SK-N-SH (cell line): ENCODE data around the gene FRS2. TPM values are rescaled to one million over a fixed set of nuclear protein-coding genes. Genes with fewer than 3 reads are reported as not detected.
A peak's percentile ranks its signal among the peaks of the same experiment; 100 is the strongest.

Experiments
- CTCF ChIA-PET: fragments of 300-600, 350-600 bp; formaldehyde crosslinking; extraction: SDS; loops from one replicate; lab custom pipeline; 2021; lab: Yijun Ruan, JAX
- POLR2A ChIA-PET: fragments of 350-600 bp; sonication (Branson Sonifier 250); formaldehyde crosslinking; extraction: SDS; loops from one replicate; lab custom pipeline; 2020; ENCODE audit warnings: antibody characterized with exemption, inconsistent platforms; lab: Yijun Ruan, JAX
- DNase-seq: peaks from one replicate; pipeline ENCODE4 v3.0.0; 2012
- H2AFZ ChIP-seq: fragments of 200-600 bp; sonication (generic); 2 replicates; pipeline ENCODE4 v1.8.1; 2016; ENCODE audit warnings: antibody characterized with exemption, mild to moderate bottlenecking, low read depth
- H3F3A ChIP-seq: fragments of 200-600 bp; sonication (generic); replicated peaks from 2 replicates; pipeline ENCODE3; 2016; ENCODE audit warnings: antibody characterized with exemption, mild to moderate bottlenecking; ENCODE audit not compliant: insufficient read depth
- H3K27ac ChIP-seq, 2 experiments: fragments of 200-500 bp in 1 of 2; fragments of 200-600 bp in 1 of 2; sonication (Bioruptor generic) in 1 of 2; sonication (generic), shearing (Covaris generic) in 1 of 2; 2 replicates each; pipeline versions ENCODE4 v1.5.1 to v1.6.1; 2014 to 2016; ENCODE audit warnings: low read depth in 2 of 2, inconsistent platforms in 1 of 2, low read length in 1 of 2, mild to moderate bottlenecking in 1 of 2, mixed read lengths in 1 of 2
- H3K27me3 ChIP-seq: fragments of 200-600 bp; sonication (generic), shearing (Covaris generic); 2 replicates; pipeline ENCODE4 v1.6.1; 2016; ENCODE audit warnings: mixed run types; ENCODE audit not compliant: insufficient read depth
- H3K36me3 ChIP-seq, 2 experiments: fragments of 200-500 bp in 1 of 2; fragments of 200-600 bp in 1 of 2; sonication (Bioruptor generic) in 1 of 2; sonication (generic) in 1 of 2; replicated peaks in 1 of 2; 2 replicates each; pipeline versions ENCODE3 to v1.5.1; 2014 to 2016; ENCODE audit warnings: low read length in 1 of 2, mild to moderate bottlenecking in 1 of 2; ENCODE audit not compliant: insufficient read depth in 2 of 2, control insufficient read depth in 1 of 2
- H3K4me1 ChIP-seq, 2 experiments: fragments of 200-500 bp in 1 of 2; fragments of 200-600 bp in 1 of 2; sonication (Bioruptor generic) in 1 of 2; sonication (generic), shearing (Covaris generic) in 1 of 2; 2 replicates each; pipeline versions ENCODE4 v1.5.1 to v1.6.1; 2014 to 2016; ENCODE audit warnings: low read depth in 1 of 2, low read length in 1 of 2, mixed run types in 1 of 2; ENCODE audit not compliant: insufficient read depth in 2 of 2, control insufficient read depth in 1 of 2
- H3K4me2 ChIP-seq: fragments of 200-600 bp; sonication (generic), shearing (Covaris generic); 2 replicates; pipeline ENCODE4 v1.6.1; 2017; ENCODE audit warnings: mixed run types
- H3K4me3 ChIP-seq, 2 experiments: fragments of 200-500 bp in 1 of 2; fragments of 200-600 bp in 1 of 2; sonication (Bioruptor generic) in 1 of 2; sonication (generic), shearing (Covaris generic) in 1 of 2; 2 replicates each; pipeline versions ENCODE4 v1.5.1 to v1.8.1; 2014 to 2016; ENCODE audit warnings: low read depth in 2 of 2, inconsistent platforms in 1 of 2, low read length in 1 of 2, mild to moderate bottlenecking in 1 of 2, mixed read lengths in 1 of 2, moderate library complexity in 1 of 2
- H3K79me2 ChIP-seq: fragments of 200-600 bp; sonication (generic); 2 replicates; pipeline ENCODE4 v1.8.1; 2017; ENCODE audit warnings: mild to moderate bottlenecking; ENCODE audit not compliant: insufficient read depth
- H3K9ac ChIP-seq: fragments of 200-600 bp; sonication (generic); 2 replicates; pipeline ENCODE4 v1.6.1; 2017; ENCODE audit warnings: mixed run types
- H3K9me2 ChIP-seq: fragments of 200-600 bp; sonication (generic); 2 replicates; pipeline ENCODE4 v1.6.1; 2017; ENCODE audit warnings: mixed run types
- H3K9me3 ChIP-seq: fragments of 200-600 bp; sonication (generic); 2 replicates; pipeline ENCODE4 v1.6.1; 2017; ENCODE audit warnings: mixed run types, mild to moderate bottlenecking, moderate library complexity
- H4K20me1 ChIP-seq: fragments of 200-600 bp; sonication (generic); 2 replicates; pipeline ENCODE4 v1.6.1; 2017; ENCODE audit warnings: mild to moderate bottlenecking, mixed run types; ENCODE audit not compliant: insufficient read depth
- CHD2 ChIP-seq: fragments of 150-350 bp; IDR thresholded peaks from 2 replicates; pipeline ENCODE4 v1.6.1; 2018; ENCODE audit warnings: low read length; ENCODE audit not compliant: partially characterized antibody
- CTCF ChIP-seq: fragments of 200-600 bp; sonication (generic); IDR thresholded peaks from 2 replicates; pipeline ENCODE4 v1.6.1; 2017; ENCODE audit warnings: antibody characterized with exemption, mild to moderate bottlenecking, moderate library complexity
- EP300 ChIP-seq, 2 experiments: IDR thresholded peaks; 2 replicates each; pipeline versions ENCODE4 v1.4.0 to v1.6.1; 2012; ENCODE audit warnings: borderline replicate concordance in 1 of 2, low read depth in 1 of 2, low read length in 1 of 2
- EZH2phosphoT487 ChIP-seq: fragments of 200-600 bp; sonication (generic); IDR thresholded peaks from 2 replicates; pipeline ENCODE4 v1.6.1; 2017; ENCODE audit warnings: low read depth, mixed run types, mild to moderate bottlenecking, antibody characterized with exemption, moderate library complexity, borderline replicate concordance
- FOSL2 ChIP-seq: IDR thresholded peaks from 2 replicates; pipeline ENCODE4 v1.4.0; 2012; ENCODE audit warnings: low read depth, mild to moderate bottlenecking, moderate library complexity, borderline replicate concordance
- FOXJ3 ChIP-seq: sonication (generic); formaldehyde crosslinking; IDR thresholded peaks from 2 replicates; pipeline ENCODE4 v1.5.1; 2020; ENCODE audit warnings: mild to moderate bottlenecking, missing genetic modification reagents
- FOXM1 ChIP-seq: IDR thresholded peaks from 2 replicates; pipeline ENCODE4 v1.4.0; 2012; ENCODE audit warnings: low read depth, mild to moderate bottlenecking
- GABPA ChIP-seq: IDR thresholded peaks from 2 replicates; pipeline ENCODE4 v1.4.0; 2012; ENCODE audit warnings: low read depth, mild to moderate bottlenecking
- GATA2 ChIP-seq: sonication (generic); formaldehyde crosslinking; IDR thresholded peaks from 2 replicates; pipeline ENCODE4 v1.5.0; 2020; ENCODE audit warnings: mild to moderate bottlenecking, missing genetic modification reagents
- JUND ChIP-seq: IDR thresholded peaks from 2 replicates; pipeline ENCODE4 v1.4.0; 2012
- NFIC ChIP-seq: IDR thresholded peaks from 2 replicates; pipeline ENCODE4 v1.4.0; 2012; ENCODE audit warnings: borderline replicate concordance
- NRF1 ChIP-seq: IDR thresholded peaks from 2 replicates; pipeline ENCODE4 v1.6.1; 2012; ENCODE audit warnings: low read depth, mild to moderate bottlenecking, low read length
- PBX3 ChIP-seq: IDR thresholded peaks from 2 replicates; pipeline ENCODE4; 2012
- RAD21 ChIP-seq: IDR thresholded peaks from 2 replicates; pipeline ENCODE4 v1.6.1; 2012; ENCODE audit warnings: mild to moderate bottlenecking, low read length
- RCOR1 ChIP-seq: fragments of 150-350 bp; IDR thresholded peaks from 2 replicates; pipeline ENCODE4 v1.6.1; 2017; ENCODE audit warnings: antibody characterized with exemption, low read length
- RFX5 ChIP-seq: IDR thresholded peaks from 2 replicates; pipeline ENCODE4 v1.6.1; 2012; ENCODE audit warnings: mild to moderate bottlenecking, improper control_type of control experiment, low read length
- RXRA ChIP-seq: IDR thresholded peaks from 2 replicates; pipeline ENCODE4 v1.4.0; 2012; ENCODE audit warnings: low read depth, mild to moderate bottlenecking, borderline replicate concordance
- SMC3 ChIP-seq: IDR thresholded peaks from 2 replicates; pipeline ENCODE4 v1.6.1; 2012; ENCODE audit warnings: low read depth, low read length, improper control_type of control experiment
- TCF12 ChIP-seq: IDR thresholded peaks from 2 replicates; pipeline ENCODE4 v1.4.0; 2012
- TEAD4 ChIP-seq: IDR thresholded peaks from 2 replicates; pipeline ENCODE4 v1.4.0; 2012; ENCODE audit warnings: mild to moderate bottlenecking, borderline replicate concordance; ENCODE audit not compliant: insufficient read depth
- USF2 ChIP-seq: fragments of 150-350 bp; IDR thresholded peaks from 2 replicates; pipeline ENCODE4 v1.6.1; 2017; ENCODE audit warnings: antibody characterized with exemption, low read length, low read depth, borderline replicate concordance
- YY1 ChIP-seq: IDR thresholded peaks from 2 replicates; pipeline ENCODE4 v1.4.0; 2012; ENCODE audit warnings: low read depth, mild to moderate bottlenecking
- WGBS: methylation state at CpG from one replicate; pipeline ENCODE4 v1.1.6; 2017; ENCODE audit warnings: low lambda C conversion rate; 5-methylcytosine and 5-hydroxymethylcytosine counted together
- polyA plus RNA-seq, 3 experiments: library from polyadenylated mRNA; depleted of rRNA; stranded (reverse); fragments of >200 nt; gene quantifications; 2 replicates each; pipeline ENCODE4 v1.2.3, GENCODE V29; 2012

FRS2 gene
- polyA plus RNA-seq, 1 of the 3 experiments (the other 2 are of a cell fraction): 7.1 TPM

GRCh38 chr12:69497308-69498026, 27.3 kb downstream of the FRS2 start:
- Histone ChIP-seq H3K27me3 (no peaks in the 10 kb centered on the region), H3K4me2 (peak overlapping the region; percentile 39; the same call in 1 of the 2 replicates), H2AFZ (no peak overlapping the region), H3K4me3 (no peak overlapping the region), H3K79me2 (peaks cover 99% of the 10 kb centered on the region), H3K4me1 (peaks cover 5 to 23% of the 10 kb centered on the region in 2 experiments; a peak in 3 of 4 replicates), H3K9me2 (no peaks in the 10 kb centered on the region), H3K9ac (no peak overlapping the region), H3K27ac (peak overlapping the region in 1 of 2 experiments; percentile 21; a peak in 1 of 4 replicates), H4K20me1 (peaks cover 64% of the 10 kb centered on the region), H3K36me3 (peaks cover 0 to 13% of the 10 kb centered on the region in 2 experiments), H3K9me3 (no peaks in the 10 kb centered on the region), H3F3A (peaks cover 11% of the 10 kb centered on the region)
- 91% methylated on average over 4 of the region's 4 CpGs for WGBS
- TF ChIP-seq EP300 (IDR thresholded peaks at IDR 0.05; ENCODE audit: borderline replicate concordance in 1 of 2, low read depth in 1 of 2, low read length in 1 of 2) (no peak), RAD21 (no peak), RFX5 (no peak), GABPA (no peak), FOXJ3 (no peak), RXRA (no peak), NRF1 (no peak), GATA2 (CRISPR knock-in tag) (no peak), NFIC (no peak), RCOR1 (no peak), PBX3 (no peak), TEAD4 (no peak), JUND (no peak)
- ChIA-PET POLR2A (no interaction called here), CTCF (interaction anchor here (1.1 kb wide), 1 partner anchor 74 kb away, joined by 3 read pairs; no protein-coding TSS in a partner anchor)
- DNase-seq: no peak

GRCh38 chr12:69500631-69501030, 30.4 kb downstream of the FRS2 start:
- no peaks in the 10 kb centered on the region for H3K27me3 ChIP-seq
- H3K9me3 ChIP-seq: no peaks in the 10 kb centered on the region
- H3K4me2 ChIP-seq: no peak overlapping the region; the same call in 1 of the 2 replicates
- H3K9ac ChIP-seq: no peak overlapping the region
- H3K9me2 ChIP-seq: no peaks in the 10 kb centered on the region
- 15% methylated on average over 1 of the region's 1 CpG for WGBS
- H3K27ac ChIP-seq: peak overlapping the region; percentile 39 to 40; a peak in 3 of 4 replicates
- H3K79me2 ChIP-seq: peaks cover 99% of the 10 kb centered on the region
- no peaks in the 10 kb centered on the region for H3K36me3 ChIP-seq
- peaks cover 19% of the 10 kb centered on the region for H3F3A ChIP-seq
- POLR2A ChIA-PET: no interaction called here
- no peak overlapping the region for H2AFZ ChIP-seq
- peaks cover 5 to 27% of the 10 kb centered on the region in 2 experiments for H3K4me1 ChIP-seq
- peaks cover 59% of the 10 kb centered on the region for H4K20me1 ChIP-seq
- no peak for DNase-seq
- no peak overlapping the region for H3K4me3 ChIP-seq
- CTCF ChIA-PET: no interaction called here
- no peak for TF ChIP-seq YY1
- TF ChIP-seq PBX3: no peak
- peak; percentile 35; the same call in 1 of the 2 replicates for TF ChIP-seq TCF12
- no peak for TF ChIP-seq SMC3
- TF ChIP-seq USF2: no peak
- TF ChIP-seq NFIC: no peak
- TF ChIP-seq JUND: peak; percentile 16; the same call in 1 of the 2 replicates
- TF ChIP-seq FOXM1: no peak
- no peak for TF ChIP-seq EZH2phosphoT487
- no peak for TF ChIP-seq EP300 (IDR thresholded peaks at IDR 0.05; ENCODE audit: borderline replicate concordance in 1 of 2, low read depth in 1 of 2, low read length in 1 of 2)
- no peak for TF ChIP-seq CHD2
- TF ChIP-seq FOXJ3: no peak
- TF ChIP-seq FOSL2: no peak
- no peak for TF ChIP-seq NRF1
- TF ChIP-seq CTCF: no peak
